ENCODE measurements around the gene BIRC6. TPM values are rescaled to one million over a fixed set of nuclear protein-coding genes. Genes with fewer than 3 reads are reported as not detected.
"Not testable (repeated sequence)": the region's sequence is repeated elsewhere in the genome, so short reads cannot be mapped to it uniquely, and the experiment has no call there.

Gene BIRC6
- polyA plus RNA-seq, 2 donors, result 10.8 to 16.2 TPM

DNA sequence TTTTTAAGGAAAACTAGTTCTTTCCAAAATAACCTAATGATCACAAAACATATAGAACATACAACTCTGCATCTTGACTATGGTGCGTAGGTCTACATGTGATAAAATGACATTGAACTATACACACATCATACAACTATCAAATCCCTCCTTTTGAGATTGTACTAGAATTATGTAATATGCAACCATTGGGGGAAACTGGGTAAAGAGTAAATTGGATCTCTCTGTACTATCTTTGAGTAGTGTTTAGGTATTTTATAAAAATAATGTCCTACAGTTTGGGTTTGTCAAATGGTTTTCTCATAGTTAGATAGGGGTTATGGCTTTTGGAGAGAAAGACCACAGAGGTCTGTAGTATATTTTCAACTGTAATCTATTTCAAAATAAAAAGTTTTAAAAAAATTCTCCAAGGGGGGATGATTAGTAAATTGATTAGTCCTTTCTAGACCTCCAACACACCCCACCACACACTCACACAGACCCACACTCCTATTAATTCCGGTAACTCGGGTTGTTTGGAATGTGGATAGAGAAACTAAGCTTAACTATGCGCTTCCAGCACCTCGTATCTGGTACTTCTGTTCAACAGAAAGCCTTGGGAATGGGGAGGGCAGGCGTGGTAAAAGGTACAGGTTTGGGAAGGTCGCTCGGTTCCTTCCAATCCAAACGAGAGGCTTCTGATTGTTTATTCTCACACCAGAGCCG, 695 bp upstream of the BIRC6 start:
- Histone ChIP-seq H3K4me1 (ENCODE audit: control insufficient read depth in 2 of 2, insufficient read depth in 2 of 2, low read length in 1 of 2) (no peaks in the 10 kb centered on the region), H3K4me3 (ENCODE audit: low read depth in 1 of 2, low read length in 2 of 2) (peak overlapping the region; percentile 98 to 100), H3K27ac (ENCODE audit: low read depth in 2 of 2, low read length in 1 of 2) (peak overlapping the region; percentile 96 to 98), H3K27me3 (ENCODE audit: control insufficient read depth in 1 of 2, insufficient read depth in 2 of 2, low read length in 2 of 2) (no peaks in the 10 kb centered on the region), H3K9me3 (ENCODE audit: control insufficient read depth in 2 of 2, insufficient read depth in 1 of 2, low read depth in 1 of 2, low read length in 1 of 2) (no peaks in the 10 kb centered on the region), H3K36me3 (ENCODE audit: control insufficient read depth in 2 of 2, insufficient read depth in 2 of 2, low read length in 1 of 2) (no peaks in the 10 kb centered on the region)
- 9 to 10% methylated on average over 10 of the region's 10 CpGs for WGBS, 2 donors

DNA sequence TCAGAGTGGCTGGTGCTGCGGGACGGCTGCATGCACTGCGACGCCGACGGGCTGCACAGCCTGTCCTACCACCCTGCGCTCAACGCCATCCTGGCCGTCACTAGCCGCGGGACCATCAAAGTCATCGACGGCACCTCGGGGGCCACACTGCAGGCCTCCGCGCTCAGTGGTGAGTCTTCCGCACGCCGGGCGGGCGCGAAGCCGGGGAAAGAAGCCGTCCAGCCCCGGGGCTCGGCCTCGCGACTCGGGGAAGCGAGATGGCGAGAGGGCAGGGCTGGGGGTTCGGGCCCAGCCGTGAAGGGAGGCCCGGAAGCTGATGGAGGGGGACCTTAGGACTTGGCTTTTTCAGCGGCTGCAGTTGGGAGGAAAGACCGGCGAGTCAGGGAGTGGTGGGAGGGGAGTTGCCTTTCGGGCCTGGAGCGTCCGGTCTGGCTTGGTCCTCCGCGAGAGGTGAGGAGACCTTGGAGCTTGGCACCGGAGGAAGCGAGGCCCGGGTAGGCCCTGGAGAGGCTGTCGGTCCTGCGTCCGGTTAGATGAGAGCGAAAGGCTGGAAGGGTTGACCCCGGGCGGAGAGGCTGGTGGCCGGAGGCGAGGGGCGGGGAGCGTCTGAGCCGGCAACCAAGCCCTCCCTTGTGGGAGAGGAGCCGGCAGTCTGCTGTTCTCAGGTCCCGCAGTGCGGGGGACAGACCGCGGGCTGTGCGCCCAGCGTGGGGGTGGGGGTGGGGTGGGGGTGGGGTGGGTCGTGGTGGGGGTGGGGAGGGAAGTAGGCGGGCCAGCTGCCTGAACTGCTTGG, 691 bp downstream of the BIRC6 start:
- Histone ChIP-seq H3K9me3 (ENCODE audit: control insufficient read depth in 2 of 2, insufficient read depth in 1 of 2, low read depth in 1 of 2, low read length in 1 of 2) (no peaks in the 10 kb centered on the region), H3K27me3 (ENCODE audit: control insufficient read depth in 1 of 2, insufficient read depth in 2 of 2, low read length in 2 of 2) (no peaks in the 10 kb centered on the region), H3K36me3 (ENCODE audit: control insufficient read depth in 2 of 2, insufficient read depth in 2 of 2, low read length in 1 of 2) (no peaks in the 10 kb centered on the region), H3K27ac (ENCODE audit: low read depth in 2 of 2, low read length in 1 of 2) (peak overlapping the region; percentile 96 to 98), H3K4me1 (ENCODE audit: control insufficient read depth in 2 of 2, insufficient read depth in 2 of 2, low read length in 1 of 2) (no peaks in the 10 kb centered on the region), H3K4me3 (ENCODE audit: low read depth in 1 of 2, low read length in 2 of 2) (peak overlapping the region; percentile 98 to 100)
- WGBS, 2 donors, result 0 to 1% methylated on average over 62 to 63 of the region's 65 CpGs

DNA sequence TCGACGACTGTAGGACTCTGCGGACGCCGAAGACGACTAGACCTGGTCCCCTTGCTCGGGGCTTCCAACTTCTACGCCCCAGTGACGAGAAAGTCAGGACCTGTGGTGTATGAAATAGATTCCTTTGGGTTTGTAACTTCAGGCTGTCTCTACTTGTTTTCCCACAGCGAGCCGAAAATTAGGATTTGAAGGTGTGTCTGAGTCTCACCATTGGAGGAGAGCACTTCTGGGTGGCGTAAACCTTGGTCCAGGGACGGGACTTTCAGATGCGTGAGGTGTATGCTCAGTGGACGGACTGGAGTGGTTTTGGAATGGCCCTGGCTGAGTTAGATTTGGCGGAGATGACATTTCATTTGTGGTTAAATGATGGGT, 1.3 kb downstream of the BIRC6 start:
- H3K36me3 ChIP-seq (ENCODE audit: control insufficient read depth in 2 of 2, insufficient read depth in 2 of 2, low read length in 1 of 2), result no peaks in the 10 kb centered on the region
- 3 to 4% methylated on average over 16 of the region's 16 CpGs for WGBS, 2 donors
- H3K9me3 ChIP-seq (ENCODE audit: control insufficient read depth in 2 of 2, insufficient read depth in 1 of 2, low read depth in 1 of 2, low read length in 1 of 2), result no peaks in the 10 kb centered on the region
- no peaks in the 10 kb centered on the region for H3K27me3 ChIP-seq (ENCODE audit: control insufficient read depth in 1 of 2, insufficient read depth in 2 of 2, low read length in 2 of 2)
- peak overlapping the region; percentile 96 to 98 for H3K27ac ChIP-seq (ENCODE audit: low read depth in 2 of 2, low read length in 1 of 2)
- peak overlapping the region; percentile 98 to 100 for H3K4me3 ChIP-seq (ENCODE audit: low read depth in 1 of 2, low read length in 2 of 2)
- H3K4me1 ChIP-seq (ENCODE audit: control insufficient read depth in 2 of 2, insufficient read depth in 2 of 2, low read length in 1 of 2), result no peaks in the 10 kb centered on the region

DNA sequence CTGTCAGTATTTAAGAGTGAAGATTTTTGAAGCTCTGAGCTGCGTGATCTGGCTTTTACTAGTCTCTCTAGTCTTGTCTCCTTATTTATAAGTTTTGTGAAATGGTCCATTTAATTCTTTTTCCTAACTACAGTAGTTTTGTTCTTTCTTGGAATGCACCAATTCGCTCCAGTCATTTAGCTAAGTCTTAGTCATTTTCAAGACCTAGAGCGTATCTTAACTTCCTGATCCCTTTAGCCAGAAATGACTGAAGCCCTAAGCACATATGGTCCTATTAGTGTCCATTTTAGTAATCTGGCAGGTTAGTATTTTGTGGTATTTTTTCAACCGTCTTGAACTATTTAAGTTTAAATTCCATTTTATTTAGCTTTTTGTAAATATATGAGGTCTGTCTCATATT, 3.6 kb downstream of the BIRC6 start:
- H3K36me3 ChIP-seq (ENCODE audit: control insufficient read depth in 2 of 2, insufficient read depth in 2 of 2, low read length in 1 of 2), result no peaks in the 10 kb centered on the region
- no peak overlapping the region for H3K27ac ChIP-seq (ENCODE audit: low read depth in 2 of 2, low read length in 1 of 2)
- 68 to 70% methylated on average over 4 of the region's 4 CpGs for WGBS, 2 donors
- no peaks in the 10 kb centered on the region for H3K4me1 ChIP-seq (ENCODE audit: control insufficient read depth in 2 of 2, insufficient read depth in 2 of 2, low read length in 1 of 2)
- H3K9me3 ChIP-seq (ENCODE audit: control insufficient read depth in 2 of 2, insufficient read depth in 1 of 2, low read depth in 1 of 2, low read length in 1 of 2), result no peaks in the 10 kb centered on the region
- H3K4me3 ChIP-seq (ENCODE audit: low read depth in 1 of 2, low read length in 2 of 2), result no peak overlapping the region
- no peaks in the 10 kb centered on the region for H3K27me3 ChIP-seq (ENCODE audit: control insufficient read depth in 1 of 2, insufficient read depth in 2 of 2, low read length in 2 of 2)

DNA sequence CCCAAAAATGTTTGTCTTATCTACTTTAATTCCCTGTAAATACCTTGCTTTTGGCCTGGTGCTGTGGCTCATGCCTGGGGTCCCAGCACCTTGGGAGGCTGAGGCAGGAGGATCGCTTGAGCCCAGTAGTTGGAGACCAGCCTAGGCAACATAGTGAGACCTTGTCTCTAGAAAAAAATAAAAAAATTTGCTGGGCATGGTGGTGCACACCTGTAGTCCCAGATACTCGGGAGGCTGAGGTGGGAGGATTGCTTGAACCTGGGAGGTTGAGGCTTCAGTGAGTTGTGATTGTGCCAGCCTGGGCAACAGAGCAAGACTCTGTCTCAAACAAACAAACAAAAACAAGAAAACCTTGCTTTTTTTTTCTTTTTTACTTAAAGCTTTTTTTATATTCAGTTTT, 6.2 kb downstream of the BIRC6 start:
- not testable (repeated sequence) for H3K4me3 ChIP-seq (ENCODE audit: low read depth in 1 of 2, low read length in 2 of 2); H3K9me3 ChIP-seq (ENCODE audit: control insufficient read depth in 2 of 2, insufficient read depth in 1 of 2, low read depth in 1 of 2, low read length in 1 of 2); H3K36me3 ChIP-seq (ENCODE audit: control insufficient read depth in 2 of 2, insufficient read depth in 2 of 2, low read length in 1 of 2); H3K27ac ChIP-seq (ENCODE audit: low read depth in 2 of 2, low read length in 1 of 2); H3K4me1 ChIP-seq (ENCODE audit: control insufficient read depth in 2 of 2, insufficient read depth in 2 of 2, low read length in 1 of 2); H3K27me3 ChIP-seq (ENCODE audit: control insufficient read depth in 1 of 2, insufficient read depth in 2 of 2, low read length in 2 of 2)
- WGBS, 2 donors, result 98 to 99% methylated on average over 2 of the region's 2 CpGs

DNA sequence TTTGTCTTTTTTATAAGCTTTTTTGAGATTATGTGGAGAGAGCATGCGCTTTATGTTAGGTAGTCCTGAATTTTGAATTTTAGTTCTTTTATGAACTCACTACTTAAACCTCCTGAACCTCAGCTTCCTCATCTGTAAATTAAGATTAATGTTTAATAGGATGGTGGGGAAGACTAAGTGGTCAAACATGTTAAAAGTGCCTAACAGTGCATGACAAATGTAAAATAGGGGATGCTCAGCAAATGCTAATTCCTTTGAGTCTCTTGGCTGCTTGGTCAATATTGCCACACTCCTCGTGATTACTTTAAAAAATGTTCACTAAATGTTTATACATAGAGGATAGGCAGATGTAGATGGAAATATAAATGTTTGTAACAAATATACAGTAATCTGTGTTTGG, 6.8 kb downstream of the BIRC6 start:
- Histone ChIP-seq H3K27me3 (ENCODE audit: control insufficient read depth in 1 of 2, insufficient read depth in 2 of 2, low read length in 2 of 2) (no peaks in the 10 kb centered on the region), H3K4me1 (ENCODE audit: control insufficient read depth in 2 of 2, insufficient read depth in 2 of 2, low read length in 1 of 2) (no peaks in the 10 kb centered on the region), H3K27ac (ENCODE audit: low read depth in 2 of 2, low read length in 1 of 2) (no peak overlapping the region), H3K4me3 (ENCODE audit: low read depth in 1 of 2, low read length in 2 of 2) (no peak overlapping the region), H3K9me3 (ENCODE audit: control insufficient read depth in 2 of 2, insufficient read depth in 1 of 2, low read depth in 1 of 2, low read length in 1 of 2) (no peaks in the 10 kb centered on the region), H3K36me3 (ENCODE audit: control insufficient read depth in 2 of 2, insufficient read depth in 2 of 2, low read length in 1 of 2) (no peaks in the 10 kb centered on the region)
- 65 to 71% methylated on average over 2 of the region's 2 CpGs for WGBS, 2 donors

DNA sequence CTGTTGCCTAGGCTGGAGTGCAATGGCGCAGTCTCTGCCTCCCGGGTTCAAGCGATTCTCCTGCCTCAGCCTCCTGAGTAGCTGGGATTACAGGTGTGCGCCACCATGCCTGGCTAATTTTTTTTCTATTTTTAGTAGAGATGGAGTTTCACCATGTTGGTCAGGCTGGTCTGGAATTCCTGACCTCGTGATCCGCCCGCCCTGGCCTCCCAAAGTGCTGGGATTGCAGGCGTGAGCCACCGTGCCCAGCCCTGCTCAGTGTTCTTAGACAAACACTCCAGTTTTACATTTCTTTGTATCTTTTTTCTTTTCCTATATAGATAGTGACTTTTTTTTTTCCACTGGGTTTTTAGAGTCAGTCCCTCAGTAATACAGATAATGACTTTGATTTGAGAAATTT, 7.5 kb downstream of the BIRC6 start:
- not testable (repeated sequence) for H3K27me3 ChIP-seq (ENCODE audit: control insufficient read depth in 1 of 2, insufficient read depth in 2 of 2, low read length in 2 of 2); H3K9me3 ChIP-seq (ENCODE audit: control insufficient read depth in 2 of 2, insufficient read depth in 1 of 2, low read depth in 1 of 2, low read length in 1 of 2); H3K27ac ChIP-seq (ENCODE audit: low read depth in 2 of 2, low read length in 1 of 2); H3K4me3 ChIP-seq (ENCODE audit: low read depth in 1 of 2, low read length in 2 of 2); H3K36me3 ChIP-seq (ENCODE audit: control insufficient read depth in 2 of 2, insufficient read depth in 2 of 2, low read length in 1 of 2); H3K4me1 ChIP-seq (ENCODE audit: control insufficient read depth in 2 of 2, insufficient read depth in 2 of 2, low read length in 1 of 2)
- 84 to 93% methylated on average over 9 of the region's 9 CpGs for WGBS, 2 donors

DNA sequence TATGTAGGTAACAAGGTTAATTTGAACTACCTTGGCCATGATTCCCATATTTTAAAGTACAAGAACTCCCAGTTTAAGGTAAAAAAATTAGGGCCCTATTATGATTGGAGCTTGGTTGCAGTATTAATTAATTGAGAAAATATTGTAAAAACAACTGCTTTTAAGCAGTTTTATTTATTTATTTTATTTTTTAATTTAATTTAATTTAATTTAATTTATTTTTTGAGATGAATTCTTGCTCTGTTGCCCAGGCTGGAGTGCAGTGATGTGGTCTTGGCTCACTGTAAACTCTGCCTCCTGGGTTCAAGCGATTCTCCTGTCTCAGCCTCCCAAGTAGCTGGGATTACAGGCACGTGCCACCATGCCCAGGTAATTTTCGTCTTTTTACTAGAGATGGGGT, 8.9 kb downstream of the BIRC6 start:
- H3K36me3 ChIP-seq (ENCODE audit: control insufficient read depth in 2 of 2, insufficient read depth in 2 of 2, low read length in 1 of 2); H3K27ac ChIP-seq (ENCODE audit: low read depth in 2 of 2, low read length in 1 of 2); H3K4me3 ChIP-seq (ENCODE audit: low read depth in 1 of 2, low read length in 2 of 2); H3K9me3 ChIP-seq (ENCODE audit: control insufficient read depth in 2 of 2, insufficient read depth in 1 of 2, low read depth in 1 of 2, low read length in 1 of 2); H3K27me3 ChIP-seq (ENCODE audit: control insufficient read depth in 1 of 2, insufficient read depth in 2 of 2, low read length in 2 of 2); H3K4me1 ChIP-seq (ENCODE audit: control insufficient read depth in 2 of 2, insufficient read depth in 2 of 2, low read length in 1 of 2): not testable (repeated sequence)
- WGBS, 2 donors, result 91 to 98% methylated on average over 3 of the region's 3 CpGs

DNA sequence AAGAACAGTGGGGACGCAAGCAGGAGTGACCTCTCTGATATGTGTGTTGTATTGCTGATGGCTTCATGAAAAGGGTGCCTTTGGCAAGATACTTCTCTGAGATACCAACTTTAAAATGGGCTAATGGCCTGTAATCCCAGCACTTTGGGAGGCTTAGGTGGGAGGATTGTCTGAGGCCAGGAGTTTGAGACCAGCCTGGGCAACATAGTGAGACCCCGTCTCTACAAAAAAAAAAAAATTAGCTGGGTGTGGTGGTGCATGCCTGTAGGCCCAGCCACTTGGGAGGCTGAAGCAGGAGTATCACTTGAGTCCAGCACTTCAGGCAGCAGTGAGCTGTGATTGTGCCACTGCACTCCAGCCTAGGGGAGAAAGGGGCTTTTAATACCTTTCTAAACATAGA, 9.8 kb downstream of the BIRC6 start:
- Histone ChIP-seq H3K36me3 (ENCODE audit: control insufficient read depth in 2 of 2, insufficient read depth in 2 of 2, low read length in 1 of 2) (no peaks in the 10 kb centered on the region), H3K9me3 (ENCODE audit: control insufficient read depth in 2 of 2, insufficient read depth in 1 of 2, low read depth in 1 of 2, low read length in 1 of 2) (no peaks in the 10 kb centered on the region), H3K4me3 (ENCODE audit: low read depth in 1 of 2, low read length in 2 of 2) (no peak overlapping the region), H3K27ac (ENCODE audit: low read depth in 2 of 2, low read length in 1 of 2) (no peak overlapping the region), H3K27me3 (ENCODE audit: control insufficient read depth in 1 of 2, insufficient read depth in 2 of 2, low read length in 2 of 2) (no peaks in the 10 kb centered on the region), H3K4me1 (ENCODE audit: control insufficient read depth in 2 of 2, insufficient read depth in 2 of 2, low read length in 1 of 2) (no peaks in the 10 kb centered on the region)
- 96 to 99% methylated on average over 2 of the region's 2 CpGs for WGBS, 2 donors

DNA sequence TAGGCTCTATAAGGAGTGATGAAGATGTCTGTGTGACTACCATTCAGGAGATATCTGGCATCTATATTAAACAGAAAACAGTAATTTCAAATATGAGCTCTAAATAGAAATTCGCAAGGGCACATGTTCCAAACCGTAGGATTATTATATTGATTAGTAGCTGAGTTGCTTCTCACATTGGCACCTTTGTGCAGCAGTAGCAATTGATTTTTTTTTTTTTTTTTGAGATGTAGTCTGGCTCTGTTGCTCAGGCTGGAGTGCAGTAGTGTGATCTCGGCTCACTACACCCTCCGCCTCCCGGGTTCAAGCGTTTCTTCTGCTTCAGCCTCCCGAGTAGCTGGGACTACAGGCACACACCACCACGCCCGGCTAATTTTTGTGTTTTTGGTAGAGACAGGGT, 12.4 kb downstream of the BIRC6 start:
- Histone ChIP-seq H3K4me1 (ENCODE audit: control insufficient read depth in 2 of 2, insufficient read depth in 2 of 2, low read length in 1 of 2) (no peaks in the 10 kb centered on the region), H3K27ac (ENCODE audit: low read depth in 2 of 2, low read length in 1 of 2) (no peak overlapping the region), H3K36me3 (ENCODE audit: control insufficient read depth in 2 of 2, insufficient read depth in 2 of 2, low read length in 1 of 2) (no peaks in the 10 kb centered on the region), H3K4me3 (ENCODE audit: low read depth in 1 of 2, low read length in 2 of 2) (no peak overlapping the region), H3K9me3 (ENCODE audit: control insufficient read depth in 2 of 2, insufficient read depth in 1 of 2, low read depth in 1 of 2, low read length in 1 of 2) (no peaks in the 10 kb centered on the region), H3K27me3 (ENCODE audit: control insufficient read depth in 1 of 2, insufficient read depth in 2 of 2, low read length in 2 of 2) (no peaks in the 10 kb centered on the region)
- WGBS, 2 donors, result 81 to 96% methylated on average over 9 of the region's 9 CpGs
